ENCODE data around the gene DDC. TPM values are rescaled to one million over a fixed set of nuclear protein-coding genes. Genes with fewer than 3 reads are reported as not detected.

Gene DDC
- total RNA-seq, 1 experiment from 2014 or later, result not detected

DNA sequence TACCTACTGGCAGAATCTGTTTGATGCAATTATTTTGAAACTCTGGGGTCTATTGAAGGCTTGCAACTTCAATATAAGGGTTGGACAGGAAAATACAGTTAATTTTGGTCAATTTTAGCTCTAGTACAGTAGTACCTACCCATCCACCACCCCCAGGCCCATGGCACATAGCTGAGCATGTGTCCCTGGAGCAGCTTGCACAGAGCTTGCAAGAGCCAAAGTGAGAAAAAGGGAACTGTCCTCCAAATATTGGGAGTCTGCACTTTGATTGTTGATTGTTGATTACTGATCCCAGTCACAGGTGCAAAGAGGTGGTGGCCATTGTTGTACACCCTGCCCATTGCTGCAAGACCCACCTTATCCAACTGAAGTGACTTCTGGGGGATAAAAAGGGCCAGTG, 52.8 kb downstream of the DDC start:
- no TSS peak for BruUV-seq (replicated peaks)
- intact Hi-C loops (cut with micrococcal nuclease), result no loop called here
- Histone ChIP-seq H3K27me3 (ENCODE audit: insufficient read depth, low read length) (no peaks in the 10 kb centered on the region), H3K9me3 (ENCODE audit: control insufficient read depth in 1 of 2, insufficient read depth in 1 of 2, low read depth in 1 of 2, low read length in 2 of 2) (no peaks in the 10 kb centered on the region), H3K4me3 (replicated peaks in 1 of 2; ENCODE audit: low read depth in 1 of 2, low read length in 2 of 2) (no peak overlapping the region), H3K9me2 (ENCODE audit: insufficient read depth) (no peaks in the 10 kb centered on the region), H3K9ac (ENCODE audit: low read length) (no peak overlapping the region), H3K4me1 (ENCODE audit: control insufficient read depth in 1 of 2, insufficient read depth in 2 of 2, low read length in 2 of 2) (no peaks in the 10 kb centered on the region), H2AFZ (ENCODE audit: low read depth, low read length, poor library complexity, severe bottlenecking) (no peak overlapping the region), H3K79me2 (ENCODE audit: insufficient read depth, low read length) (no peaks in the 10 kb centered on the region), H3K27ac (ENCODE audit: low read depth, low read length) (no peak overlapping the region), H3K36me3 (ENCODE audit: control insufficient read depth in 1 of 2, insufficient read depth in 2 of 2, low read length in 2 of 2) (no peaks in the 10 kb centered on the region), H4K20me1 (ENCODE audit: insufficient read depth) (no peaks in the 10 kb centered on the region), H3K4me2 (ENCODE audit: low read length) (no peak overlapping the region)
- TF ChIP-seq EGR1 (IDR thresholded peaks at IDR 0.05; ENCODE audit: low read depth), result no peak
- TF ChIP-seq FOSL1 (IDR thresholded peaks at IDR 0.05; ENCODE audit: low read depth), result no peak
- TF ChIP-seq, protein P1, sequence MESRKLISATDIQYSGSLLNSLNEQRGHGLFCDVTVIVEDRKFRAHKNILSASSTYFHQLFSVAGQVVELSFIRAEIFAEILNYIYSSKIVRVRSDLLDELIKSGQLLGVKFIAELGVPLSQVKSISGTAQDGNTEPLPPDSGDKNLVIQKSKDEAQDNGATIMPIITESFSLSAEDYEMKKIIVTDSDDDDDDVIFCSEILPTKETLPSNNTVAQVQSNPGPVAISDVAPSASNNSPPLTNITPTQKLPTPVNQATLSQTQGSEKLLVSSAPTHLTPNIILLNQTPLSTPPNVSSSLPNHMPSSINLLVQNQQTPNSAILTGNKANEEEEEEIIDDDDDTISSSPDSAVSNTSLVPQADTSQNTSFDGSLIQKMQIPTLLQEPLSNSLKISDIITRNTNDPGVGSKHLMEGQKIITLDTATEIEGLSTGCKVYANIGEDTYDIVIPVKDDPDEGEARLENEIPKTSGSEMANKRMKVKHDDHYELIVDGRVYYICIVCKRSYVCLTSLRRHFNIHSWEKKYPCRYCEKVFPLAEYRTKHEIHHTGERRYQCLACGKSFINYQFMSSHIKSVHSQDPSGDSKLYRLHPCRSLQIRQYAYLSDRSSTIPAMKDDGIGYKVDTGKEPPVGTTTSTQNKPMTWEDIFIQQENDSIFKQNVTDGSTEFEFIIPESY (IDR thresholded peaks at IDR 0.05; ENCODE audit: extremely low read depth, insufficient replicate concordance, low read length), result no peak
- no peak for TF ChIP-seq POLR2AphosphoS5 (IDR thresholded peaks at IDR 0.05; ENCODE audit: low read depth, low read length)
- no peak for TF ChIP-seq POLR2A (IDR thresholded peaks at IDR 0.05; ENCODE audit: borderline replicate concordance, extremely low read depth, insufficient read depth, insufficient read length)
- TF ChIP-seq, protein P2, sequence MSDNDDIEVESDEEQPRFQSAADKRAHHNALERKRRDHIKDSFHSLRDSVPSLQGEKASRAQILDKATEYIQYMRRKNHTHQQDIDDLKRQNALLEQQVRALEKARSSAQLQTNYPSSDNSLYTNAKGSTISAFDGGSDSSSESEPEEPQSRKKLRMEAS (IDR thresholded peaks at IDR 0.05), result no peak
- no peak for TF ChIP-seq TCF7L2 (IDR thresholded peaks at IDR 0.05; ENCODE audit: borderline replicate concordance, extremely low read depth, insufficient read depth, insufficient read length)
- TF ChIP-seq JUND (IDR thresholded peaks at IDR 0.05), result no peak
- TF ChIP-seq ZNF274 (IDR thresholded peaks at IDR 0.05; ENCODE audit: low read depth, low read length), result no peak
- TF ChIP-seq, protein P3, sequence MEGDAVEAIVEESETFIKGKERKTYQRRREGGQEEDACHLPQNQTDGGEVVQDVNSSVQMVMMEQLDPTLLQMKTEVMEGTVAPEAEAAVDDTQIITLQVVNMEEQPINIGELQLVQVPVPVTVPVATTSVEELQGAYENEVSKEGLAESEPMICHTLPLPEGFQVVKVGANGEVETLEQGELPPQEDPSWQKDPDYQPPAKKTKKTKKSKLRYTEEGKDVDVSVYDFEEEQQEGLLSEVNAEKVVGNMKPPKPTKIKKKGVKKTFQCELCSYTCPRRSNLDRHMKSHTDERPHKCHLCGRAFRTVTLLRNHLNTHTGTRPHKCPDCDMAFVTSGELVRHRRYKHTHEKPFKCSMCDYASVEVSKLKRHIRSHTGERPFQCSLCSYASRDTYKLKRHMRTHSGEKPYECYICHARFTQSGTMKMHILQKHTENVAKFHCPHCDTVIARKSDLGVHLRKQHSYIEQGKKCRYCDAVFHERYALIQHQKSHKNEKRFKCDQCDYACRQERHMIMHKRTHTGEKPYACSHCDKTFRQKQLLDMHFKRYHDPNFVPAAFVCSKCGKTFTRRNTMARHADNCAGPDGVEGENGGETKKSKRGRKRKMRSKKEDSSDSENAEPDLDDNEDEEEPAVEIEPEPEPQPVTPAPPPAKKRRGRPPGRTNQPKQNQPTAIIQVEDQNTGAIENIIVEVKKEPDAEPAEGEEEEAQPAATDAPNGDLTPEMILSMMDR (IDR thresholded peaks at IDR 0.05 in 2 of 3, conservative IDR thresholded peaks at IDR 0.05 in 1 of 3; ENCODE audit: borderline replicate concordance in 1 of 3, insufficient read depth in 1 of 3, low read depth in 2 of 3, low read length in 2 of 3), result no peak
- TF ChIP-seq, protein P4, sequence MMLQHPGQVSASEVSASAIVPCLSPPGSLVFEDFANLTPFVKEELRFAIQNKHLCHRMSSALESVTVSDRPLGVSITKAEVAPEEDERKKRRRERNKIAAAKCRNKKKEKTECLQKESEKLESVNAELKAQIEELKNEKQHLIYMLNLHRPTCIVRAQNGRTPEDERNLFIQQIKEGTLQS (IDR thresholded peaks at IDR 0.05), result no peak
- TF ChIP-seq SIN3A (IDR thresholded peaks at IDR 0.05; ENCODE audit: low read depth), result no peak
- ChIA-PET RAD21 (ENCODE audit: low non-redundant PET in 1 of 2, low total read pairs in 2 of 2, uncharacterized antibody in 2 of 2, unreplicated experiment in 2 of 2) (no interaction called here), CTCF (no interaction called here), POLR2A (no interaction called here)
- no peak for ATAC-seq
- DNase-seq (ENCODE audit: low read depth, low spot score), result no peak

Data from HCT116 (cell line).